Upper lobe of left lung (tissue), 6 donors: Measurements from ENCODE around the gene GSTT2B. TPM values are rescaled to one million over a fixed set of nuclear protein-coding genes. Genes with fewer than 3 reads are reported as not detected.
A peak's percentile ranks its signal among the peaks of the same experiment; 100 is the strongest.
"Not testable (repeated sequence)": the region's sequence is repeated elsewhere in the genome, so short reads cannot be mapped to it uniquely, and the experiment has no call there.

Experiments used
- ATAC-seq, 2 donors: fragments of 200-7000 bp; cut with Tn5 transposase; one replicate each; pipeline ENCODE4 v1.9.1; 2022; ENCODE audit warnings: mild to moderate bottlenecking in 2 of 2, moderate library complexity in 2 of 2; ENCODE audit not compliant: low FRiP score in 2 of 2
- DNase-seq, 2 donors: peaks; one replicate each; pipeline ENCODE4 v3.0.0-alpha.2; 2019 to 2020
- H3K27ac ChIP-seq, 4 donors: fragments of 200-600 bp; sonication (generic); one replicate each; pipeline ENCODE4 v1.5.1; 2016 to 2019
- H3K27me3 ChIP-seq, 4 donors: fragments of 200-600 bp; sonication (generic); one replicate each; pipeline ENCODE4 v1.5.1; 2017 to 2019
- H3K36me3 ChIP-seq, 4 donors: fragments of 200-600 bp; sonication (generic); one replicate each; pipeline ENCODE4 v1.5.1; 2016 to 2019
- H3K4me1 ChIP-seq, 4 donors: fragments of 200-600 bp; sonication (generic); one replicate each; pipeline ENCODE4 v1.5.1; 2018 to 2019
- H3K4me3 ChIP-seq, 4 donors: fragments of 200-600 bp; sonication (generic); one replicate each; pipeline ENCODE4 v1.5.1; 2017 to 2019; ENCODE audit warnings: mild to moderate bottlenecking in 2 of 4, moderate library complexity in 1 of 4
- H3K9me3 ChIP-seq, 4 donors: fragments of 200-600 bp; sonication (generic); one replicate each; pipeline ENCODE4 v1.5.1; 2018 to 2019
- EP300 ChIP-seq, 4 donors: sonication (generic); formaldehyde crosslinking; IDR thresholded peaks; one replicate each; pipeline ENCODE4 v1.5.1; 2017; ENCODE audit warnings: antibody characterized with exemption in 4 of 4, control low read depth in 2 of 4
- POLR2A ChIP-seq, 4 donors: fragments of 450-650 bp; IDR thresholded peaks; one replicate each; pipeline ENCODE4 v1.5.1; 2016 to 2017; ENCODE audit warnings: antibody characterized with exemption in 4 of 4, mild to moderate bottlenecking in 2 of 4
- POLR2AphosphoS5 ChIP-seq, 2 donors: sonication (generic); formaldehyde crosslinking; IDR thresholded peaks; one replicate each; pipeline ENCODE4 v1.5.1; 2017; ENCODE audit warnings: antibody characterized with exemption in 2 of 2
- WGBS, 2 donors: methylation state at CpG; one replicate each; pipeline ENCODE4 v1.1.5; 2017 to 2018; 5-methylcytosine and 5-hydroxymethylcytosine counted together
- total RNA-seq, 6 donors: library from RNA; depleted of rRNA in 4 of 6; stranded (reverse); fragments of >200 nt in 4 of 6; gene quantifications; one replicate each; pipeline versions ENCODE4 v1.1.0 to v1.2.1, GENCODE V29; 2016 to 2021
- TF ChIP-seq, protein P1 (sequence below), 6 experiments: fragments of 450-650 bp in 4 of 6; fragments of 200-600 bp in 2 of 6; sonication (generic) in 2 of 6; IDR thresholded peaks; one replicate each; pipeline ENCODE4 v1.5.1; 2016 to 2019; ENCODE audit warnings: antibody characterized with exemption in 6 of 6
- donor health status: DM: no; HTN: no; CAD: no; lungs with moderate emphysema.
- donor health status: DM: no; HTN: yes; CAD: no; lungs with severe emphysema.

The GSTT2B gene
- total RNA-seq, 6 donors from 2014 or later: 1.9 to 19.8 (median 7.5) TPM

DNA sequence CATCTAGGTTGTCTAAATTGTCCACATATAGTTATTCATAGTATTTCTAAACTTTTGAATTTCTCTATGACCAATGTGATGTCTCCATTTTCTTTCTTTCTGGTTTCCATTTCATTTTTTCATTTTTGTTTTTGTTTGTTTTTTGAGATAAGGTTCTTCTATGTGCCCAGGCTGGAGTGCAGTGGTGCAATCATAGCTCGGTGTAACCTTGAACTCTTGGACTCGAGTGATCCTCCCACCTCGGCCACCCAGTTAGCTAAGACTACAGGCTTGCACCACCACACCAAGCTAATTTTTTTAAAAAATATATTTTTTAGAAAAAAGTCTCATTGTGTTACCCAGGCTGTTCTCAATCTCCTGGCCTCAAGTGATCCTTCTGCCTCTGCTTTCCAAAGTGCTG is 36.1 kb upstream of the GSTT2B start:
- Histone ChIP-seq H3K27me3 (no peaks in the 10 kb centered on the region), H3K36me3 (no peaks in the 10 kb centered on the region), H3K4me1 (no peaks in the 10 kb centered on the region), H3K4me3 (no peak overlapping the region), H3K9me3 (no peaks in the 10 kb centered on the region), H3K27ac (no peak overlapping the region)
- TF ChIP-seq POLR2A (IDR thresholded peaks at IDR 0.05): no peak
- TF ChIP-seq EP300 (IDR thresholded peaks at IDR 0.05): no peak
- TF ChIP-seq, protein P1, sequence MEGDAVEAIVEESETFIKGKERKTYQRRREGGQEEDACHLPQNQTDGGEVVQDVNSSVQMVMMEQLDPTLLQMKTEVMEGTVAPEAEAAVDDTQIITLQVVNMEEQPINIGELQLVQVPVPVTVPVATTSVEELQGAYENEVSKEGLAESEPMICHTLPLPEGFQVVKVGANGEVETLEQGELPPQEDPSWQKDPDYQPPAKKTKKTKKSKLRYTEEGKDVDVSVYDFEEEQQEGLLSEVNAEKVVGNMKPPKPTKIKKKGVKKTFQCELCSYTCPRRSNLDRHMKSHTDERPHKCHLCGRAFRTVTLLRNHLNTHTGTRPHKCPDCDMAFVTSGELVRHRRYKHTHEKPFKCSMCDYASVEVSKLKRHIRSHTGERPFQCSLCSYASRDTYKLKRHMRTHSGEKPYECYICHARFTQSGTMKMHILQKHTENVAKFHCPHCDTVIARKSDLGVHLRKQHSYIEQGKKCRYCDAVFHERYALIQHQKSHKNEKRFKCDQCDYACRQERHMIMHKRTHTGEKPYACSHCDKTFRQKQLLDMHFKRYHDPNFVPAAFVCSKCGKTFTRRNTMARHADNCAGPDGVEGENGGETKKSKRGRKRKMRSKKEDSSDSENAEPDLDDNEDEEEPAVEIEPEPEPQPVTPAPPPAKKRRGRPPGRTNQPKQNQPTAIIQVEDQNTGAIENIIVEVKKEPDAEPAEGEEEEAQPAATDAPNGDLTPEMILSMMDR (IDR thresholded peaks at IDR 0.05): no peak
- 89 to 91% methylated on average over 3 of the region's 3 CpGs for WGBS, 2 donors
- DNase-seq (no peak), ATAC-seq (no peak)

DNA sequence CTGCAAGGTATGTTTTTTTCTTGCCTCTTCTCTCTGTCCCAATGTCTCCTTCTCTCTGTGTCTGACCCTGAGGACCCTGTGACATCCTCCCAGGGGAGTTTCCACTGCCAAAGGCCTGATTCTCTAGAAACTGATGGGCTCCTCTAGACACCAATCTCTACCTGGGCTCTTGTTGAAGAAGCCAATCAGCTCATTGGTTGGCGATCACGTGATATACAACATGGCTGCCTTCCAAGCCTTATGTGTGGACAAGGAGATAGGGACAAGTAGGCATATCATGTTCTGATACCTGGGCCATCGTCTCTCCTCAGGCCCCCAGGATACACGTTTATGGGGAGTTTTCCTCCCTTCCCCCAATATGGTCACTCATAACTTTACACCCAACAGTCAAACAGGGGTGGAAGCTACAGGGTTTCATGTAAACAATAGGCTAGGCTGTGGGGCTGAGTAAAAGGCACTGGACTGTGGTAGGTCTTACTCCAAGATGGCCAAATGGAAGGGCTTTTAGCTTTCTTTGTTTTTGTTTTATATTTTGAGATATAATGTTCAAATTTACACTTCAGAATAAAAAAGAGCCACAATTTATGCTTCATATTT is 32.7 kb upstream of the GSTT2B start:
- DNase-seq, H3K9me3 ChIP-seq, H3K36me3 ChIP-seq, H3K4me3 ChIP-seq, H3K27ac ChIP-seq, ATAC-seq, H3K27me3 ChIP-seq, H3K4me1 ChIP-seq: not testable (repeated sequence)
- 60 to 65% methylated on average over 4 of the region's 4 CpGs for WGBS, 2 donors

DNA sequence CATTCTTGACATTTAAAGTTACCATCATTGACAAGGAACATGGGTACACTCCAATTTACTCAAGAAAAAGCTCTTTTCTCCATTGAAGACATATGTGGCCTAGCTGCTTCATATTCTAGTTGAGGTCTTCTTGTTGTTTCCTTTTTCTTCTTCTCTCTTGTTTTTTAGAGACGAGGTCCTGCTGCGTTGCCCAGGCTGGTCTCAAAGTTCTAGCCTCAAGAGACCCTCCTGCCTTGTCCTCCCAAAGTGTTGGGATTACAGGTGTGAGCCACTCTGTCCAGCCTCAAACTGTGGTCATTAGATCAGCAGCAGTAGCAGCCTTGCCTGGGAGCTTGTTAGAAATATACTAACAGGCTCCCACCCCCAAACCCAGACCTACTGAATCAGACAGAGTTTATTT is 32.1 kb upstream of the GSTT2B start:
- not testable (repeated sequence) for DNase-seq, H3K27me3 ChIP-seq, H3K27ac ChIP-seq, H3K9me3 ChIP-seq, H3K4me1 ChIP-seq, H3K36me3 ChIP-seq, H3K4me3 ChIP-seq, ATAC-seq
- 58 to 69% methylated on average over 2 of the region's 2 CpGs for WGBS, 2 donors

DNA sequence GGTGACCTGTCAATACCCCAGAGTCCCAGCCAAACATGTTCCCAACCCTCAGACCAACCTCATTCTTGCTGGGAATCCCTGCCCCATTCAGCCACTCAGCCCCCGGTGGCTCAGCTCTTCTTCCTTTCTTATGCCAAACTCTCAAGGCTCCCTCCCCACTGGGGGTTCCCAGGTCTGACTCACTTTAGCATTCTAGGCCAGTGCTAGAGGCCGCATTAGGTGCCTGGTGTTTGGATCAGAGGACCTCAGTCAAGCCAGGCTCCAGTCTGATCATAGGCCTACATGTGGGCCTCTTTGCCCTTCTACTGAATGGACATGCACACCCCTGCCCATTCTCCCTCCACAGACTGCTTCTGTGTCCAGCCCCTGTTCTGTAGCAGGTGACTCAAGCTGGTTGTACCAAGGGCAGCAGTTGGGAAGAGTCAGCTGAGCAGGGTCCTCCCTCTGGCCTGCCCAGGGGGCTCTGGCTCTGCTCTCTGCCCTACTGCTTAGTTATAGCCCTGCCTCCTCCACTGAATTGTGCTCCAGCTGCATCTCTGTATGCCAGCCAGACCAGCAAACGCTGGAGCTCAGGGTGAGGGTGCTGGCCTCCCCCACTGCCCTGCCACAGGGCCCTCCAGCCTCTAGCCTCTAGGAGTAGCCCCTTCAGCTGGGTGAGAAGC is 28.7 kb upstream of the GSTT2B start:
- H3K4me1 ChIP-seq, H3K27me3 ChIP-seq, DNase-seq, H3K27ac ChIP-seq, H3K4me3 ChIP-seq, H3K36me3 ChIP-seq, H3K9me3 ChIP-seq: not testable (repeated sequence)
- ATAC-seq: peak in 1 of 2 donors; percentile 39
- 61 to 75% methylated on average over 1 to 2 of the region's 3 CpGs for WGBS, 2 donors

DNA sequence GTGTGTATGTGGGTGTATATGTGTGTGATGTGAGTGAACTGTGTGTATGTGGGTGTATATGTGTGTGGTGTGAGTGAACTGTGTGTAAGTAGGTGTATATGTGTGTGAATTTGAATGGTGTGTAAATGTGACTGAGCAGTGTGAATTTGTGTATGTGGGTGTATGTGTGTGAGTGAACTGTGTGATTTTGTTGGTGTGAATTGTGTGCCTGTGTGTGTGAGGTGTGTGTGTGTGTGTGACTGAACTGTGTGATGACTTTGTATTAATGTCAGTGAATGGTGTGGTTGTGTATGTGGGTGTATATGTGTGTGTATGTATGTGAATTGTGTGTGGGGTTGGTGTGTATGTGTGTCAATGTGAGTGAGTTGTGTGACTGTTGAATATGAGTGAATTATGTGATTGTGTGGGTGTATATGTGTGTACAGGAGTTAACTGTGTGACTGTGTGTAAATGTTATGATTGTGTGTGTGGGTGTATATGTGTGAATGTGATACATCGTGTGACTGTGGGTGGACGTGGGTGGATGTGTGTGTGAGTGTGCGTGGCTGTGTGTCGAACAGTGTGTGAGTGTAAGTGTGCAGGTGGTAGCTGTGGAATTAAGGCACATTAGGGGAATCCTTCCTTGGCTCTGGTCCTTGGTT is 25.7 kb upstream of the GSTT2B start:
- H3K36me3 ChIP-seq, H3K9me3 ChIP-seq, DNase-seq, H3K27ac ChIP-seq, ATAC-seq, H3K27me3 ChIP-seq, H3K4me1 ChIP-seq, H3K4me3 ChIP-seq: not testable (repeated sequence)
- WGBS, 2 donors: 59 to 83% methylated on average over 3 to 4 of the region's 4 CpGs

DNA sequence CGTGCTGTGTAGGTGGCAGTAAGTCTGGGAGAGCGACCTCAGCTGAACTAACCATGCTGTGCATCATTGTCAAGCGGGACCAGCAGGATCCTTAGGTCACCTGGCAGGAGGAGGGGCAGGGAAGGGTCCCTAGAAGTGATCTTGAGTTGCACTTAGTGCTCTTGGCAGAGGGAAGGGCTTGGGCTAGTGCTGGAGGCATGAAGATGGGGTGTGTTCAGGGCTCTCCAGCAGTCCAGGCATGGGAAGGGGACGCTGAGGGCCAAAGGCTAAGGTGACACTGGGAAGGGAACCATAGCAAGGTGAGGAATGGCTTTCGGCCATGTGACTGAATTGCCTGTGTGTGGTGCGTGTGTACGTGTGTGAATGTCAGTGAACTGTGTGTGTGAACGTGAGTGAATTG is 25.1 kb upstream of the GSTT2B start:
- 38 to 78% methylated on average over 8 of the region's 8 CpGs for WGBS, 2 donors
- H3K9me3 ChIP-seq, ATAC-seq, H3K4me3 ChIP-seq, H3K4me1 ChIP-seq, DNase-seq, H3K36me3 ChIP-seq, H3K27me3 ChIP-seq, H3K27ac ChIP-seq: not testable (repeated sequence)

DNA sequence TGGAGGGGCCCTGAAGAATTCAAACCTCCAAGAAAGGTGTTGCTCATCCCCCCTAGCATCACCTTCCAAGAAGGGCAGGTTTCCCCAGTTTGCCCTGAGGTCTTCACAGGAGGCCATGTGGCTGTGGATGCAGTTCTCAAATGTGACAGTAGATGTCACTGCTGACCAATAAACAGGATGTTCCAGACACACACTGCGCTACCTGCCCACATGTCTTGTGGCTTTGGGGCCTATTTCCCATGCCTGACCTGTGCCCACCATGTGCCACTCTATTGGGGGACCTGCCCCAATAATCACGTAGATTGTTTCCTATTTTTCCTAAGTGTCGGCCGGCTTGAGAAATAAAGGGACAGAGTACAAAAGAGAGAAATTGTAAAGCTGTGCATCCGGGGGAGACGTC is 23.4 kb upstream of the GSTT2B start:
- Histone ChIP-seq H3K4me1 (no peaks in the 10 kb centered on the region), H3K27me3 (no peaks in the 10 kb centered on the region), H3K36me3 (no peaks in the 10 kb centered on the region), H3K9me3 (no peaks in the 10 kb centered on the region), H3K4me3 (no peak overlapping the region), H3K27ac (no peak overlapping the region)
- peak in 1 of 2 donors; percentile 48 for ATAC-seq
- TF ChIP-seq EP300 (IDR thresholded peaks at IDR 0.05) (no peak), POLR2AphosphoS5 (IDR thresholded peaks at IDR 0.05) (no peak)
- TF ChIP-seq, protein P1 (IDR thresholded peaks at IDR 0.05): peak in 3 of 6 experiments; percentile 38 to 61 (median 54)
- 47 to 61% methylated on average over 3 to 6 of the region's 6 CpGs for WGBS, 2 donors
- no peak for DNase-seq

DNA sequence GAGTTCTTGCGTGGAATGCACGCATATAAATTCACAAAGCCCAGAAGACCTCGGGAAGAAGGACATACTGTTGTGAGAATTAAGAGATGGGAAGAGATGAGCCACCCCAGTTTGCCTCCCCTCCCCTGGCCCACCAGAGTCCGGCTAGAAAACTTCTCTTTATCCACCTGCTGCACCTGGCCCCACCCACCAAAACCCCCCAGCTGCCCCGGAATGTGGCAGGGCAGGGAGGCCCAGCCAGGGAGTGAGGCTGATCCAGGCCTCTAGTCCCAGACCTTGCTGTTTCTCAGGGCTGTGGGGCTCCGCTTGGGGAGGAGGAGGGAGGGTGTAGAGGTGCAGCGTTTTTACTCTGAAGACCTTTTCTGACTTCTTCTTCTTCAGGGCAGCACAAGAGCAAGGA is 19.6 kb upstream of the GSTT2B start:
- 40% methylated on average over 5 of the region's 7 CpGs; no CpG with 5 or more reads in 1 of the 2 donors for WGBS, 2 donors
- not testable (repeated sequence) for H3K27me3 ChIP-seq, H3K36me3 ChIP-seq, ATAC-seq, H3K27ac ChIP-seq, H3K4me3 ChIP-seq, DNase-seq, H3K4me1 ChIP-seq, H3K9me3 ChIP-seq

DNA sequence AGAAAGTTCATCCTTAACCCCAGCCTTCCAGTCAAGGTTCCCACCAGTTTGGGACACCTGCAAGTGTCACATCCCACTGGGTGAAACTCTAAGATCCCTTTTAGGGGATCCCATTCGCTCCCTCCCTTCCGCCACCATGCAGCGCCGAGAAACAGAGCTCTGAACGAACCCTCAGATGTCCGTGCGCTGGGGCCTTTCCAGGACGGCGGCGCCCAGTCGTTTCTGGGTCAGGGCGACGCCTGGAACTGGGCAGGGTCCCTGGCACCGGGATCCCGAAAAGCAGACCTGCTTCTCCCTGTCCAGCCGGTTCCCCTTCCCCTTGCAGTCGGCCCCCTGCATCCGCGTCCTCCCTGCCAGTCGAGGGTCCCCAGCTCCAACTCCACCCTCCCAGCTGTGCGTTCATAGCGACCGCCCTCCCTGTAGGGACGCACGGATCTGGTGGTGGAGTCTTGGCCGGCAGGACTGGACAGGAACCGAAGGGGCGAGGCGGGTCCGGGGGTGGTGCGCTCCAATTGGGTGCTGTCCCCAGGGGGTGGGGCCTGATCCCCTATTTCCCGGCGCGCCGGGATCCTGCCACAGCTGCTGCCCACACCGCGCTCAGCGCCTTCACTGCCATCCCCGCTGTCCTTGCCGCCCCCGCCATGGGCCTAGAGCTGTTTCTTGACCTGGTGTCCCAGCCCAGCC is 18.7 kb upstream of the GSTT2B start, which contains the start of gene GSTT2:
Gene GSTT2 (plus strand): TSS at position 578 of the 684 bp plus-strand sequence.
- not testable (repeated sequence) for H3K4me3 ChIP-seq

DNA sequence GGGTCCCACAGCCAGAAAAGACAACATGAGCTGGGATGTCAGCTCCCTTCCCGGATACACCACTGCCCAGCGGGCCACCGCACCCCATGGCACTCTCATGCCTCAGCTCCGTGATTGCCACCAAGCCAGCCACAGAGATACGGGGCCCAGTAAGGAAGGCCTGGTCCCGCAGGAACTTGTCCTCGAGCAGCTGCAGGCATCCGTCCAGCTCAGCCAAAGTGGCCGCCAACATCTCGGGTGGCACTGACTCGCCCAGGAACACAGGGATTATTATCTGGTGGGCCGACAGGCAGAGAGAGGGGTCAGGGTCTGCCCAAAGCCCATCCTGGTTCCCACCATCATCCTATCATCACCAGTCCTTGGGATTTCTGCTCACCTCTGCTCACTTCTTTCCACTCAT is 16.3 kb upstream of the GSTT2B start:
- no CpG with 5 or more reads among the region's 12 CpGs for WGBS, 2 donors
- DNase-seq: peak in 1 of 2 donors; percentile 52
- not testable (repeated sequence) for H3K27ac ChIP-seq, H3K9me3 ChIP-seq, ATAC-seq, H3K4me1 ChIP-seq, H3K36me3 ChIP-seq, H3K27me3 ChIP-seq, H3K4me3 ChIP-seq

More for the DNA sequence above, 18.7 kb upstream of the GSTT2B start, which contains the start of gene GSTT2:
- H3K27ac ChIP-seq, H3K27me3 ChIP-seq, H3K9me3 ChIP-seq, DNase-seq, H3K36me3 ChIP-seq, H3K4me1 ChIP-seq: not testable (repeated sequence)
- ATAC-seq: peak; percentile 93 to 96
- no CpG with 5 or more reads among the region's 41 CpGs for WGBS, 2 donors
